GM12878 (cell line): ENCODE results near the gene CEACAM1. TPM values are rescaled to one million over a fixed set of nuclear protein-coding genes. Genes with fewer than 3 reads are reported as not detected.
"Not testable (repeated sequence)": the region's sequence is repeated elsewhere in the genome, so short reads cannot be mapped to it uniquely, and the experiment has no call there.

Experiments
- ATAC-seq: fragments of 200-7000 bp; cut with Tn5 transposase; 3 replicates; pipeline ENCODE4 v1.9.1; 2020; ENCODE audit warnings: mild to moderate bottlenecking, moderate library complexity
- BruUV-seq: library from RNA; stranded (reverse); fragments of 400-500 nt; replicated peaks from 2 replicates; lab custom pipeline; 2021; lab: Mats Ljungman, UMichigan
- CTCF ChIA-PET: fragments of 300-600 bp; sonication (Branson Sonifier 250); formaldehyde crosslinking; extraction: SDS; loops from one replicate; lab custom pipeline; 2021; ENCODE audit warnings: inconsistent platforms; lab: Yijun Ruan, JAX
- POLR2A ChIA-PET: fragments of 350-600 bp; formaldehyde crosslinking; extraction: SDS; loops from one replicate; lab custom pipeline; 2021; ENCODE audit warnings: inconsistent platforms; lab: Charles Lee
- RAD21 ChIA-PET: fragments of 300-600 bp; sonication (Branson Sonifier 250); formaldehyde crosslinking; loops from one replicate; lab custom pipeline; 2023; ENCODE audit warnings: antibody characterized with exemption; ENCODE audit not compliant: unreplicated experiment; lab: Charles Lee
- SMC1A ChIA-PET: fragments of 300-600 bp; sonication (Branson Sonifier 250); formaldehyde crosslinking; loops from one replicate; lab custom pipeline; 2023; ENCODE audit not compliant: unreplicated experiment, uncharacterized antibody; lab: Charles Lee
- DNase-seq: peaks from one replicate; pipeline ENCODE4 v3.0.0-alpha.2; 2011; ENCODE audit warnings: low read depth, low spot score
- FAIRE-seq: peaks from 3 replicates; lab custom pipeline; 2011; peaks lifted over from hg19 to GRCh38; lab: Jason Lieb, UNC
- H2AFZ ChIP-seq: 2 replicates; pipeline ENCODE4 v1.6.0; 2011; ENCODE audit warnings: low read depth, low read length, control low read depth; ENCODE audit not compliant: control insufficient read depth
- H3K27ac ChIP-seq: 2 replicates; pipeline ENCODE4 v1.5.1; 2011; ENCODE audit warnings: control low read depth; ENCODE audit not compliant: control insufficient read depth, insufficient read depth
- H3K27me3 ChIP-seq, 2 experiments: replicated peaks in 1 of 2; 2 replicates each; pipeline versions ENCODE4 v1.6.0 to v1.6.1; 2011; ENCODE audit warnings: low read length in 1 of 2; ENCODE audit not compliant: control insufficient read depth in 2 of 2, insufficient read depth in 2 of 2
- H3K36me3 ChIP-seq, 2 experiments: 2 replicates each; pipeline ENCODE4 v1.5.1; 2011; ENCODE audit warnings: low read length in 1 of 2; ENCODE audit not compliant: control insufficient read depth in 2 of 2, insufficient read depth in 2 of 2
- H3K4me1 ChIP-seq: 2 replicates; pipeline ENCODE4 v1.6.1; 2011; ENCODE audit warnings: mild to moderate bottlenecking, low read length, moderate library complexity, mixed read lengths; ENCODE audit not compliant: control insufficient read depth, insufficient read depth
- H3K4me2 ChIP-seq: 2 replicates; pipeline ENCODE4 v1.6.0; 2011; ENCODE audit warnings: control low read depth; ENCODE audit not compliant: control insufficient read depth, insufficient read depth
- H3K4me3 ChIP-seq: fragments of 200-600 bp; sonication (generic); 2 replicates; pipeline ENCODE4 v1.5.1; 2016
- H3K79me2 ChIP-seq: 2 replicates; pipeline ENCODE4 v1.6.0; 2011; ENCODE audit warnings: low read length; ENCODE audit not compliant: control insufficient read depth, insufficient read depth
- H3K9ac ChIP-seq: 2 replicates; pipeline ENCODE4 v1.8.0; 2011; ENCODE audit warnings: low read length, control low read depth, mixed read lengths; ENCODE audit not compliant: control insufficient read depth, insufficient read depth
- H3K9me3 ChIP-seq: replicated peaks from 3 replicates; pipeline ENCODE4 v1.5.1; 2011; ENCODE audit warnings: mild to moderate bottlenecking, low read length; ENCODE audit not compliant: control insufficient read depth, insufficient read depth
- H4K20me1 ChIP-seq: 2 replicates; pipeline ENCODE4 v1.6.0; 2011; ENCODE audit not compliant: control insufficient read depth, insufficient read depth
- ASH2L ChIP-seq: fragments of 300-600, 200-600 bp; sonication (generic); IDR thresholded peaks from 2 replicates; pipeline ENCODE4 v1.6.1; 2017; ENCODE audit warnings: low read depth, mild to moderate bottlenecking, borderline replicate concordance
- CREM ChIP-seq: IDR thresholded peaks from 2 replicates; pipeline ENCODE4 v1.6.1; 2014; ENCODE audit warnings: antibody characterized with exemption, low read depth
- GABPA ChIP-seq: IDR thresholded peaks from 2 replicates; pipeline ENCODE4 v1.6.1; 2014; ENCODE audit warnings: antibody characterized with exemption, low read depth, mild to moderate bottlenecking, inconsistent platforms
- GATAD2B ChIP-seq: fragments of 450-650 bp; conservative IDR thresholded peaks from 2 replicates; pipeline ENCODE4 v1.6.1; 2017; ENCODE audit warnings: low read depth, mild to moderate bottlenecking, moderate library complexity
- HDGF ChIP-seq: fragments of 450-650 bp; IDR thresholded peaks from 2 replicates; pipeline ENCODE4 v1.6.1; 2016; ENCODE audit warnings: antibody characterized with exemption
- MTA2 ChIP-seq: fragments of 450-650 bp; IDR thresholded peaks from 2 replicates; pipeline ENCODE4 v1.6.1; 2016; ENCODE audit warnings: low read depth, mild to moderate bottlenecking, moderate library complexity
- NBN ChIP-seq: fragments of 450-650 bp; IDR thresholded peaks from 2 replicates; pipeline ENCODE4 v1.6.1; 2016
- PAX8 ChIP-seq: fragments of 450-650 bp; IDR thresholded peaks from 2 replicates; pipeline ENCODE4 v1.6.1; 2017; ENCODE audit warnings: mild to moderate bottlenecking, moderate library complexity
- POLR2AphosphoS5 ChIP-seq: IDR thresholded peaks from 2 replicates; pipeline ENCODE4 v1.6.1; 2011; ENCODE audit warnings: mild to moderate bottlenecking, low read length, inconsistent platforms
- WGBS: methylation state at CpG from one replicate; pipeline ENCODE4 v1.1.6; 2016; ENCODE audit warnings: low lambda C conversion rate; ENCODE audit not compliant: insufficient replicate concordance, insufficient coverage; ENCODE audit errors: missing lambda C conversion rate; 5-methylcytosine and 5-hydroxymethylcytosine counted together
- in situ Hi-C: fragments of 300-500 bp; cut with MboI; formaldehyde crosslinking; loops from 9 replicates; pipeline ENCODE4 v1.14.3; 2018; ENCODE audit warnings: mixed read lengths
- intact Hi-C: fragments of 100-400 bp; cut with micrococcal nuclease; formaldehyde crosslinking; loops from one replicate; pipeline ENCODE4 v1.14.2; 2022; ENCODE audit not compliant: unreplicated experiment
- polyA plus RNA-seq, 11 experiments: library from polyadenylated mRNA; depleted of rRNA in 4 of 11; unstranded in 6 of 11; stranded (reverse) in 5 of 11; fragments of >200 nt; fragmentation: Nextera tagmentation in 4 of 11; fragmentation: Illumina TruSeq in 1 of 11; extraction: Ambion mirVana in 4 of 11; extraction: Trizol in 1 of 11; gene quantifications; 1 replicate in 1 of 11; 2 replicates in 10 of 11; pipeline versions ENCODE4 v1.2.1 to v1.2.3, GENCODE V29; 2011 to 2016; ENCODE audit warnings: inconsistent platforms in 2 of 11, missing spikeins in 2 of 11, low read depth in 1 of 11
- total RNA-seq, 4 experiments: library from RNA; depleted of rRNA in 3 of 4; stranded (reverse); fragments of >200 nt in 3 of 4; fragmentation: Illumina TruSeq in 1 of 4; extraction: Trizol in 1 of 4; gene quantifications; 2 replicates each; pipeline versions ENCODE4 v1.2.1 to v1.2.3, GENCODE V29; 2013 to 2021
- TF ChIP-seq, protein P1 (sequence below): fragments of 150-350 bp; IDR thresholded peaks from 2 replicates; pipeline ENCODE4 v1.6.1; 2014; ENCODE audit warnings: mild to moderate bottlenecking, low read depth, low read length

Gene CEACAM1
- total and polyA plus RNA-seq, 10 of the 15 experiments (the other 5 are each of a cell fraction or from before 2014, with no cell fraction given), result 3.9 to 24.0 (median 6.5) TPM

GRCh38 chr19:42461700-42462324, 66.5 kb downstream of the CEACAM1 start:
- no peaks in the 10 kb centered on the region for H3K9me3 ChIP-seq
- H3K27ac ChIP-seq, result no peak overlapping the region
- TF ChIP-seq NBN (no peak), POLR2AphosphoS5 (no peak), CREM (no peak), GATAD2B (no peak), GABPA (no peak), MTA2 (no peak), ASH2L (no peak), HDGF (no peak), PAX8 (no peak)
- TF ChIP-seq, protein P1, sequence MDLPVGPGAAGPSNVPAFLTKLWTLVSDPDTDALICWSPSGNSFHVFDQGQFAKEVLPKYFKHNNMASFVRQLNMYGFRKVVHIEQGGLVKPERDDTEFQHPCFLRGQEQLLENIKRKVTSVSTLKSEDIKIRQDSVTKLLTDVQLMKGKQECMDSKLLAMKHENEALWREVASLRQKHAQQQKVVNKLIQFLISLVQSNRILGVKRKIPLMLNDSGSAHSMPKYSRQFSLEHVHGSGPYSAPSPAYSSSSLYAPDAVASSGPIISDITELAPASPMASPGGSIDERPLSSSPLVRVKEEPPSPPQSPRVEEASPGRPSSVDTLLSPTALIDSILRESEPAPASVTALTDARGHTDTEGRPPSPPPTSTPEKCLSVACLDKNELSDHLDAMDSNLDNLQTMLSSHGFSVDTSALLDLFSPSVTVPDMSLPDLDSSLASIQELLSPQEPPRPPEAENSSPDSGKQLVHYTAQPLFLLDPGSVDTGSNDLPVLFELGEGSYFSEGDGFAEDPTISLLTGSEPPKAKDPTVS, result no peak
- no peaks in the 10 kb centered on the region for H3K79me2 ChIP-seq
- no TSS peak for BruUV-seq
- DNase-seq, result no peak
- H2AFZ ChIP-seq, result no peak overlapping the region
- intact Hi-C loops, result no loop called here
- FAIRE-seq, result no peak
- no peaks in the 10 kb centered on the region for H4K20me1 ChIP-seq
- ChIA-PET SMC1A (interaction anchor here (0.8 to 8.0 kb wide), 3 partner anchors 12 to 67 kb away, joined by 3 to 127 read pairs (median 6); partner anchors contain the start of gene CEACAM1), RAD21 (interaction anchor here (1.6 to 2.1 kb wide), 2 partner anchors 12 to 67 kb away, joined by 7 to 10 read pairs; partner anchors contain the start of gene CEACAM1), CTCF (interaction anchor here (0.7 to 3.6 kb wide), 5 partner anchors 12 to 67 kb away, joined by 3 to 14 read pairs (median 8); partner anchors contain the start of gene CEACAM1), POLR2A (interaction anchor here (0.6 to 1.2 kb wide), 3 partner anchors 10 to 35 kb away, joined by 3 to 5 read pairs (median 4); no protein-coding TSS in a partner anchor)
- H3K4me3 ChIP-seq, result no peak overlapping the region
- H3K4me1 ChIP-seq, result peaks cover 22% of the 10 kb centered on the region
- in situ Hi-C loops, result no loop called here
- WGBS, result 95% methylated on average over 4 of the region's 4 CpGs
- H3K9ac ChIP-seq, result no peak overlapping the region
- no peaks in the 10 kb centered on the region for H3K27me3 ChIP-seq
- no peaks in the 10 kb centered on the region for H3K36me3 ChIP-seq
- no peak overlapping the region for H3K4me2 ChIP-seq
- ATAC-seq, result no peak

DNA sequence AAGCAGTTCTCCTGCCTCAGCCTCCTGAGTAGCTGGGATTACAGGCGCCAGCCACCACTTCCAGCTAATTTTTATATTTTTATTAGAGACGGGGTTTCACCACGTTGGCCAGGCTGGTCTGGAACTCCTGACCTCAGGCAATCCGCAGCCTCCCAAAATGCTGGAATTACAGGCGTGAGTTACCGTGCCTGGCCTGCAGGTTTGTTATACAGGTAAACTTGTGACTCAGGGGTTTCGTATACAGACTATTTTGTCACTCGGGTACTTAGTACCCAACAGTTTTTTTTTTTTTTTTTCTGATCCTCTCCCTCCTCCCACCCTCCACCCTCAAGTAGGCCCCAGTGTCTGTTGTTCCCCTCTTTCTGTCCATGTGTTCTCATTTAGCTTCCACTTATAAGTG, 67.0 kb downstream of the CEACAM1 start:
- ChIA-PET CTCF (interaction anchor here (2.1 to 3.6 kb wide), 3 partner anchors 20 to 68 kb away, joined by 8 to 14 read pairs (median 9); partner anchors contain the start of gene CEACAM1), POLR2A (interaction anchor here (0.6 kb wide), 1 partner anchor 10 kb away, joined by 5 read pairs; no protein-coding TSS in a partner anchor), RAD21 (interaction anchor here (1.6 to 2.1 kb wide), 2 partner anchors 11 to 67 kb away, joined by 7 to 10 read pairs; partner anchors contain the start of gene CEACAM1), SMC1A (interaction anchor here (1.5 to 8.0 kb wide), 2 partner anchors 11 to 67 kb away, joined by 6 to 127 read pairs; partner anchors contain the start of gene CEACAM1)
- H2AFZ ChIP-seq, H3K36me3 ChIP-seq, H3K4me3 ChIP-seq, H3K9ac ChIP-seq, intact Hi-C loops, H3K79me2 ChIP-seq, H3K27me3 ChIP-seq, in situ Hi-C loops, H3K4me2 ChIP-seq, FAIRE-seq, ATAC-seq, H4K20me1 ChIP-seq, BruUV-seq, H3K9me3 ChIP-seq, DNase-seq, H3K27ac ChIP-seq: not testable (repeated sequence)
- WGBS, result 62% methylated on average over 8 of the region's 8 CpGs
- peaks cover 16% of the 10 kb centered on the region for H3K4me1 ChIP-seq
